HG03460 (cell line): Measurements from ENCODE around the gene SLC17A2.

Source experiments
- ATAC-seq: cut with Tn5 transposase; IDR thresholded peaks from one replicate; pipeline ENCODE4 v1.9.1; 2021; ENCODE audit not compliant: unreplicated experiment

Gene SLC17A2

DNA sequence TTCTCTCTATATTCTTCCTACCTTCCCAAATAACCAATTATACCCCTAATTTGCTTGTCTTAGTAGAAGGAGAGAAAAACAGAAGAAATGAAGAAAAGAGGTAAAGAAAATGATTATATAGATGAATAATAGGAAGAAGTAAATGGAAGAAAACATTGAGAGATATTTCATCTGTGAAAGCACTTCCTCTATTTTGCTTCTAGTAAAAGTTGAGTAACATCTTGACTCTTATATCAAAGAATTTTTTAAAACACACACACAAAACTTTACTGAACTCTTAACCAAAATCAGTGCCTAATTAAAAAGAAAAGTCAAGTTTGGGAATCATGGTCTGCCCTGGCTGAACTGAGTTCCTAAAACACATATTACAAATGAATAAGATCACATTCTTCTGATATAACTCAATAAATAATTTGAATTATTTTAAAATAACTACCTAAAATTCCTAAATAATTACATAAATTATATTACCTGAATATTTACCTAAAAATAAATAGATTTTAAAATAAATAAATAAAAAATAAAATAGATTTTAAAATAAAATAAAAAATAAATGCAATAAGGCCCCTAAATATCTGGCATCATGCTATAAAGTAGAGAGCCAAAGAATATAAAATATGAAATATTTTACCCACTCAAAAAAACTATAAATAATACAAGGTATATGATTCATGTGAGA is 8.8 kb downstream of the SLC17A2 start:
- ATAC-seq: no peak

DNA sequence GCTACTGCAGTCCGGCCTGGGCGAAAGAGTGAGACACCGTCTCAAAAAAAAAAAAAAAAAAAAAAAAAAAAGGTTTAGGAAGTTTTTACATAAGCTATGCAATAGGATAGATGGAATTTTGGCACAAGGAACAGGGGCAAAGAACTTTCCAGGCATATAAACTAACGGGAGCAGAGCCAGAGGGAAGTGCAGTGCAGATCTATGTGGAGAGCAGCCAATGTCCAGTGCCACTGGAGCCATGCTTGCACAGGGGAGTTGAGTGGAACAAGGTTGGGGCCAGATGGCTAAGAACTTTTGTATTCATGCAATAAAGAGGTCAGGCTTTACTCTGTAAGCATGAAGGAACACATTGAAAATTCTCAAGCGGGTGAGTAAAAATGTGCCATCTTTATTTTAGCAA is 10.8 kb downstream of the SLC17A2 start:
- ATAC-seq: no peak

DNA sequence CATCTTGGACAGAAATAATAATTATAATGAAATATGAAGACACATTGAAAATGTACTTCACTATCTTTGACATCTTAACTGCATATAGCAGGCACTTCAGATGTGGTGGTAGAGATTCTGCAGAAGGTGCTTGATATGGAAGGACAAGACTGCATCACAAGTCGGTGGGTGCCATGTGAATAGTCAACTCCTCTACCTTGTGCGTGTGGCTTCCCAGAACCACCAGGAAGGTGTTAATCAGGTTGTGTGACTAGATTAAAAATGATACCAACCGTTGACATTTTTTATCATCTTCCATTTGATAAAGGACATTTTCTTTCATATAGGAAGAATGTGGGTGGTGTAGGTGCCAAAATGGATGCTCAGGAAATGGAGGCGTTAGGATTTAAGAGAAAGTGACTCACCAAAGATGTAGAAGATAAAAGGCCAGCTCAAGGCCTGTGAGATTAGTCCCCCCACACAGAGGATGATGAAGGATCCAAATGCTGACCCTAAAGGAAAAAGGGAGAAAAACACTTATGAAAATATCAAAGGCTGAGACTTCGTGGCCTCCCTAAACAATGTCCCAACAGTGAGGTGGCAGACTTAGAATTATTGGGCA is 12.3 kb downstream of the SLC17A2 start:
- ATAC-seq: no peak

DNA sequence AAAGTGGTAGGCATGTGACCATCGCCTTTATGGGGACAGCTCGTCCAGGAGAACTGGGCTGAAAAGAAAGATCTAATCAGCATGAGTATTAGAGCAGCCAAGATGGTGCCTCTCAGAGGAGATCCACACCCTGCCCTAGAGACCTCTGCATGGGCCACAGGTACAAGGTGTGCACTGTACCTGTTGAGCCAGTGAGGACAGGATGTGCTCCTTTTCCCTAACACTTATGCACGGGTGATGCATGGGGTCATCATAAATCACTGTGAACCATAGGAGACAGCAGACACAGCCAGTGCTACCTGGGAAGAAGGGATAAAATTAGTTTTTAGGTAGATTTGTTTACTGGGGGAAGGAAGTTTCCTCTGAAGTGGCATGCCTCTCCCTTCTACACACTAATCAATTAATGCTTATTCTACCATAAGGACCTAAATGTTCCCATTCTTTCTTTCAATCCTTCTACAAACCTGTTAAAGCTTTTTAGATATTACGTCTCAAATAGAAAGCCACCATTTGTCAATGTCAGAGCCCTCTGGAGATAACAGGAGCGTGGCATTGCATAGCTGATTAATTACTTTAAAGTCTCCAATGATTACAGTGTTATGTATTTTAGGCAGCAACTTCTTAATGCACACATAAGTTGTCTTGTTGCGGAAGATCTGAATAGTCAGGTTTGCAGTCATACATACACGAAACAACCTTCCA is 13.6 kb downstream of the SLC17A2 start:
- no peak for ATAC-seq

DNA sequence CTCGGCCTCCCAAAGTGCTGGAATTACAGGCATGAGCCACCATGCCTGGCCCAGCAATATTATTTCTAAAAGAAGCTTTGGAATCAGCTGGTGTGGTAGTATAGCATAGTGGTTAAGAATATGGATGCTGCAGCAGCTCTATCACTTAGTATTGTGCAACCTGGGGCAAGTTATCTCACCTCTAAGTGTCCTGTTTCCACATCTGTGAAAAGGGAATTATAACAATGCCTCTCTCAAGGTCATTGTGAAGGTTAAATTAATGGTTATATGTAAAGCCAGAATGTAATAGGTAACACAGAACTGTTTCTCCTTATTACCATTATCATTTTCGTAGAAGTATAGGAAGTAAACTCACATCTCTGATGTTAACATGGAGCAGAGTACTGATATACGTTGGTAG is 14.2 kb downstream of the SLC17A2 start:
- ATAC-seq: no peak

DNA sequence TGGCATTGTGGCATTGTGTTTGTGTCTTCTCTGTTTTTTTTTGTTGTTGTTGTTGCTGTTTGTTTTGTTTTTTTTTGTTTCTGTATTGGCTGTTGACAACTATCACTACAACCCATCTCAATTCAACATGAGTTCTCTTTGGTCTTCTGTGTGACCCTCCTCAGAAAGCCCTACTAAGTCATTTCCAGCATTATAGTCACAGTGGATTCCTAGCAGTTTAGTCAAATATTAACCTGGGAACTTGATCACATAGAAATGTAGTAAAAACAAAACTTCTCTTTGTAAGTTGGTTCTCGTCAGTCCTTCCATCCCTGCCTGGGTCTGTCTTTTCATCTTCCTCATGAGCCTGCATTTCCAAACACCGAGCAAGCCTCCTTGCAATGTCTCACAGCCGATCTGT is 16.8 kb downstream of the SLC17A2 start:
- no peak for ATAC-seq

DNA sequence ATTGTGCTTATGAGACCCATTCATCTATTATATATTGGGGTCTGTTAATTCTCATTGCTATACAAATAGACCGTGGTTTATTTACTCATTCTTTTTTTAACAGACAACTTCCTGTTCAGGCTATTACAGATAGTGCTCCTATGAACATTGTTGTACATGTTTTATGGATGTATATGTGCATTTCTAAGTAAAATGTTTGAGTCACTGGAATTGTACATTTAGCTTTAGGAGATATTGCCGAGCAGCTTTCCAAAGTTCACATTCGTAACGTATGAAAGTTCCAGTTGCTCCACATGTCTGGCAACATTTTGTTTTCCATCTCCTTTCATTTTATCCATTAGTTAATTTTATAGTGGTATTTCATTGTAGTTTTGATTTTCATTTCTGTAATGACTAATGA is 19.1 kb downstream of the SLC17A2 start:
- no peak for ATAC-seq

DNA sequence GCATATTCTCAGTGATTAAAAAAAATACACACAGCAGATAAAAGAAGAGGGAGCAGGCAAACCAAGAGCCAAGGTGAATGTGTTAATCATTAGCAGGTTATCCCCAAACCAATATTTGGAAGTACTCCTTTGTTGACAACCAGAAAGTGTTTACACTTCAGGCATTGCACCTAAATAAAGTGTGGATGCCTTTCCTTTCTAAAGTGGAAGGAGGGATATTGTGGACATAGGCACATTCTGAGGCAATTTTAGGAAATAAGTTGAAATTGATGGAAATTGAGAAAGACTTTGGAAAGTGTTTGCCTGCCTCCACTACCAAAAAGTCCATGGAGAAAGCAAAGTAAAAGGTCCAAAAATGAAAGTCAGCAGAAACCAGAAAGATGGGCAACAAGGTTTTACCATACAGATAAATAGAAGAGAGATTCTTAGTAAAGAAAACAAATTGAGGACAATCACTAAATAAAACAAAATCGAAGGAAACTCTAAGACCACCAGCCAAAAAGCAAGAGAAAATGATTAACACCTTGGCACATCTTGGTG is 22.9 kb downstream of the SLC17A2 start:
- no peak for ATAC-seq

DNA sequence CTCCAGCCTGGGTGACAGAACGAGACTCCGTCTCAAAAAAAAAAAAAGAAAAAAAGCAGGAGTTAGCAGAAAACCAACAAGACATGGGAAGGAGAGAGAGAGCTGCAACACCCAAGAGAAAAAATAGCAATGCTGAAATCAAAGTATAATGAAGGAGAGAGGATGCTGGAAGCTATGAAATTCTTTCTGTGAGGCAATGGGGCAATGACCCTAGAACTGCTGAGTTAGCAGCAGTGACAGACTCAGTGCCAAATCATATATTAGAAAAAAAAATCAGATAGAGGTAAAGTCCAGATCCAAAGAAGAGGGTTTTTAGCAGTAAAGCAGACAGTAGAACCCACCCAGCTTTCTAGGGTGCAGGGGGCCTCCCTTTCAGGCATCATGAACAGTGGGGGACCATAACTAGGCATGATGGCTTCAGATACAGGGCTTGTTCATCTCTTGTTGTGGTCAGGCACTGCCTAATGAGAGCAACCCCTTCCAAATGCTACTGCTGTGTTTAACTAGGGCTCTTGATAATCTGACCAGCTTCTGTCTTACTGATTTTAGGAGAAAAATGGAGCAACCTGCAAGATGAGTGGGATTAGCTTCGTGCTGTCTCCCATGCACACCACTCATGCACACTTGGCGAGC is 26.9 kb downstream of the SLC17A2 start:
- ATAC-seq: no peak

DNA sequence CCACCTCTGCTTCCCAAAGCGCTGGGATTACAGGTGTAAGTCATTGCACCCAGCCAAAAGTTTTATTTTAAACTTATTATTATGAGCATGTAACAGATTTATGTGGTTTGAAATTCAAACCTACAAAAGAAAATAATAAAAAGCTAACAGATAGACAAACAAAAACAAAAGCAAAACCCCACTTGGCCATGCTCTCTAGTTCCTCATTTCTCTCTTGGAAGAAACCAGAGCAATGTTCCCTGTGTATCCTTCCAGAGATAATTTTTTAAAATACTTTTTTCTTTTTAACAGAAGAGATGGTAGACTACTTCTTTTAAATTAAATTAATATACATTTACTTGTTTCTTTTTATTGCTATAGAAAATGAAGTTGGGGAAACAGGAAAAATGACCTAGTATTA is 28.4 kb downstream of the SLC17A2 start:
- no peak for ATAC-seq

DNA sequence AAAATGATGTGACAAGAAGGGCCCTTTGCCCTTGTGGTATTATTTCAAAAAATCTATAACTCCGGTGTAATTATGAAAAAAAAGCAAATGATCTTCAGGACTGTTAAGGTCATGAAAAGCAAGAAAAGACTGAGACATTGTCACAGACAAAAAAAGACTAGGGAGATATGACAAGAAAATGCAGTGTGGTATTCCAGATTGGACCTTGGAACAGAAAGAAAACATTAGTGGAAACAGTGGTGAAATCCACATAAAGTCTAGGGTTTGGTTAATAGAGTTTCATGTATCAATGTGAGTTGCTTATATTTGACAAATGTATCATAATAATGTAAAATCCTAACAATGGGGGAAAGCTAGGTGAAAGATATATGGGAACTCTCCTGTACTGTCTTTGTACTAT is 29.6 kb downstream of the SLC17A2 start:
- no peak for ATAC-seq

DNA sequence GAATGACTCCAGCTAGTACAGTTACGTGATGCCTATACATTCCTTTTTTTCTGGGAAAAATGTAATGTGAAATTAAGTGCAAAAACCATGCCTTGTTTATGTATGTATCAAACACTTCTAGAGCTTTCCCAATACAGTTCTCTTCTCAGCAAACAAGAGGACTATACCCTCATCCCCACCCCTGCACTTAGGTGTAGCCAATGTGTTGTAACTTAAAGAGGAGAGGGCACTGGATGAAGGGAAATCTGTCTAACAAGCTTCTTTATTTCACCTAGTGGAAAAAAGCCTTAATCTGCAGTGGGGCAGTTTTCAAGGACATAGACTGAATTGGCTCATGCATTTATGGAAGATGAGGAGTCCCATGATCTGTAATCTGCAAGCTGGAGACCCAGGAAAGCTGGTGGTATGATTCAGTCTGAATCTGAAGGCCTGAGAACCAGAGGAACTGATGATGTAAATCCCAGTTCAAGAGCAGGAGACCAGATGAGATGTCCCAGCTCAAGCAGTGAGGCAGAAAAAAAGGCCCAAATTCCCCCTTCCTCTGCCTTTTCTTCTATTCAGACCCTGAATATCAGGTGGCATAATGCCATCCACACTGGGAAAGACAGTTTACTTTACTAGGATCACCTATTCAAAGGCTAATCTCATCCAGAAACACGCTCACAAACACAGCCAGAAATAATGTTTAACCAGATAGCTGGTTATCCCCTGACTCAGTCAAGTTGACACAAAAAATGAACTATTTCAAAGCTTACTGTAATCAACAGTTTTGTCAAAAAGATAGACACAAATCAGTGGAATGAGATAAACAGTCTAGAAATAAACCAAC is 30.7 kb downstream of the SLC17A2 start:
- ATAC-seq: no peak

DNA sequence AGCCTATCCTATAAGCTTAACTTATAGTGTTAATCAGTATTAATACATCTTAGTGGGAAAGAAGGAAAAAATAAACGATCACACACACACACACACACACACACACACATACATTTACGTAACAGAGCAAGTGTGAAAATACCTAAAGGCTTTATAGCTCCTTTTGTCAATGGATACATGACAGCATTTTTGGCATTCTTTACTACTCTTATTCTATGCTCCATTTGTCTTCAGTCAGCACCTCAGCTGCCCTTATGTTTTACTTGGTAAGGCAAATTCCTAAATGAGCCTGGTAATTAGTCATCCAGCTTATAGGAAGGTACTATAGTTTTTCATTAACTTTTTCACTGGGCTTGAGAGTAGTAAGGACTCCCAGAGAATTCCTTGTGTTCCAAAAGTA is 31.4 kb downstream of the SLC17A2 start:
- ATAC-seq: no peak

DNA sequence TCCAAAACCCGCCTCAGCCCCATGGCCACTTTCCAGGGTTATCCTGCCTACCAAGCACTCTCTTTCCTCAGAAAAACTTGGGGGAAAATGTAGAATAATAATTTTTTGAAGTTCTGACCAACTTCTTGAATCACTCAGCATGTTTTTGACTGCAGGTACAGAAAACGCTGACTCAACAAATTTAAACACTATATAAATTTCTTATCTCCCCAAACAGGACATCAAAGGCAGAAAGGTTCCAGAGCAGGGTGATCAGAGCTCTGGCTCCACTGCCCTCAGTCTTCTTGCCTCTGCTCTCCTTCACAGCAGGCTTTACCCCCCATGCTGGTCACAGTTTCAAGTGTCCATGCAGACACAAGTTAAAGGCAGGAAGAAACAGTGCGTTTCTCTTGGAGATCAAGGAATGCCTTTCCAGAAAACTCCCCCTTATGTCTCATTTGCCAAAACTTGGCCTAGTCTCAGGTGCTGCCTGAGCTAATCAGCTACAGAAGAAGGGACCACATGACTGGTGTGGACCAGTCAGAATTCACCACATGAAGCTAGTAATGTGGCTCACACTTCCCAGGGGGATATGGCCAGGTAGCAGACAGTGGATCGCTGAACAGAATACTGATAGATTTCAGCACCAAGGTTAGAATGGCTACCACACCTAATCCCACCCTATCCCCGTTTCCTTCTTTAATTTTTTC is 32.1 kb downstream of the SLC17A2 start:
- no peak for ATAC-seq

DNA sequence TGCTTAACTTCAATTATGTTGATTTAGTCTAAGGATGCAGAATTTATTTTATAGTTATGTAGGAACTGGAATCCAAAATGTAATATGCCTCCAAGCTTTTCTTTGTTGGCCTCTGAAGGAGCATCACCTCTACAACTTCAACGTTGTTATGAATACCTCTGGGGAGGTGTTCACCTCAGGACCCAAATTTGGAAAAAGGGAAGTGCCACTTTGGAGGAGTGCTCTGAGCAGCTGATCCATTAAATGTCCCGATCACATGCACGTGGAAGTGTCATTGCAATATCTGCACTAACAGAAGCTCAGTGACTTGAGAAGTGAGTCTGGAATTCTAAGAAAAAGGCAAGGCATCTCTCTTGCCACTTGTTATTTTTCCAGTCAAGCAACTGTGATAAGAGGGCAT is 34.2 kb downstream of the SLC17A2 start:
- no peak for ATAC-seq

DNA sequence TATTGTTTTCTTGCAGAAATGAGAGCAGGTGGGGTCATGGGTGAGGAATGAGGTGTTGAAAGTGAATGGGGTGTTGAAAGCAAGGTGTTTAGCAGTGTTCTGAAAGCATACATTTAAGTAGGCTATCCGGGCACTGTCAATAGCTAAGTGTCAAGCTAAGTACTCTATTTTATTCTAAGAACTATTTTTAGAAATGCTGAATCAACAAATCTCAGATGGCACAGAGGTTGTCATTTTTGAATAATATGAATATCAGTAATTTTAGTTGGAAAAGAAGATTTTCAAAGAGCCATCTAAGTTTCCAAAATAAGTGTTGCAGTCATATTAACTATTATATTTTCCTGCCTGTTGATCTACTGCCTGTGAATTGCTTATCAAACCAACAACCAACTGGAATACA is 34.7 kb downstream of the SLC17A2 start:
- no peak for ATAC-seq

DNA sequence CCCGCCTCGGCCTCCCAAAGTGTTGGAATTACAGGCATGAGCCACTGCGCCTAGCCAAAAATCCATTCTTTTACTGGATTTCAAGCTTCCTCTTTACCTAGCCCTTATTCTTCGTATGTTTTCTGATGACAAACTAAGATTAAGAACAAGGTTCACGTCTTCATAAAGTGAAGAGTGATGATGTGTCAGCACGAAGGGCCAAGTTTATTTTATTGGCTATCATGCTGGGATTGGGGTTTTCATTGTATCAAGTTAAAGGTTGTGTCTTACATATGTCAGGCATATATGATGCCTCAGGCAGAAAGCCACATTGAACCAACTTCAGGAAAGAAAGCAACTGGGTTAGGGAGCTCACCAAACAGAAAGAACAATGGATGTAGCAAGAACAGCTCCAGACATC is 36.7 kb downstream of the SLC17A2 start:
- ATAC-seq: no peak

DNA sequence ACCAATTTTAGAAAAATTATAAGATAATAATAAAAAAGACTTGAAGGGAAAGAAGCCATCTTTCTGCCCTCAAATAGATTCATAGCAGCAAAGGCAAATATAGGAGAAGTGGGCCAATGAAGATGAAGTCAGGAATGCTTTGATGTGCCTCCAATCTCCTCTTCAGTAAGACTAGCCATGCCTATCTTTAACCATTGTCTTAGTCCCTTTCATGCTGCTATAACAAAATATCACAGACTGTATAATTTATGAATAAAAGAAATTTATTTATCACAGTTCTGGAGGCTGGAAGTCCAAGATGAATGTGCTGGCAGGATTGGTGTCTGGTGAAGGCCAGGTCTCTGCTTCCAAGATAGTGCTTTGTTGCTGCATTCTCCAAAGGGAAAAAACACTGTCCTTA is 37.6 kb downstream of the SLC17A2 start:
- no peak for ATAC-seq

DNA sequence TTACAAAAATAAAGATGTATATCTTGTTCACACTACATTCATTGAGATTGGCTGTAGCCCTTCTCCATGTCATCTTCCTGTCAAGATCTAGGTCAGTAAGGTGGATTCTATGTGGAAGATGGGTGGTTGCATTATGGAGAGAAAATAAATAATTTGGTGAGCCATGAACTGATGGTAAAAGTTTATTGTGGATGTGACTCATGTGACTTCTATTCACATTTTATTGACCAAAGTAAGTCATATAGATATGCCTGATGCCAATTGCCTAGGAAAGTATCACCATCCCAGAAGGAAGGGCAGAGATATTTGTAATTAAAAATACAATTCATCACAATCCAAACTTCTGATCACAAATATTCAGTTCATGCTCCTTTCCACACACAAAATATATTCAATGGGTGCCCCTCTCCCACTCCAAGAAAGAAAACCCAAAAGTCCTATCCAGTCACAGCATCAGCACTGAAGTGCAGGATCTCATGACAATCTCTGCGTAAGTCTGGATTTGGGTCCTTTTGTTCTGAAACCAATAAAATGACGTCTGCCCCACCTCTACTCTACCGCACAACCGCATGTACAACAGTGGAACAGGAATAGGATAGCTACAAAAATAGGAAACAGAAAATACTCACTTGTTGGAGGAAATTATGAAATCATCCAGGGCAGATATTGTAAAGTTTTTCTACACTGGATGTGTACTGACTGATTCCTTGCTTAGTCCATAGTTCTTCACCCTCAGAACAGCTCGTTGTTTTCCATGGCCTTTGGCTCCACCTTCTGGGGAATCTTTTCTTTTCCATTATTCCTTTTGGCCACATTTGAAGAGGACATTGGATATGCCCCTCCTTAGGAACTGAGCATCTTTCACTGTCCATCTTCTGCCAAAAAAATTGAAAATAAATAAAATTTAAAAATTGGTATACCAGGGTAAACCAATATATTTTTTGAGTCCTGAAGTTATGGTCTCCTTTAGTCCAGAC is 40.3 kb downstream of the SLC17A2 start:
- ATAC-seq: no peak
